Stimulated activated CD4-positive, alpha-beta T cell treated with anti-CD3 and anti-CD28 coated beads, Interleukin-12 subunit alpha, Interleukin-12 subunit beta, amount 100 ng/mL, for 48 hours (primary cell): ENCODE results near the gene PROSER2.

Experiments
- DNase-seq, 3 donors: peaks; one replicate each; pipeline ENCODE4 v3.0.0-alpha.2; 2020; ENCODE audit warnings: low read depth in 2 of 3, low spot score in 1 of 3

PROSER2 gene

GRCh38 chr10:11906714-11907113, 83.6 kb downstream of the PROSER2 start:
- no peak for DNase-seq

GRCh38 chr10:11907914-11908313, 84.8 kb downstream of the PROSER2 start:
- DNase-seq, result no peak

- no peak for DNase-seq
These were observed 85.4 kb downstream of the PROSER2 start for GRCh38 chr10:11908536-11908935.

- no peak for DNase-seq
These were observed 85.8 kb downstream of the PROSER2 start for GRCh38 chr10:11908991-11909390.

- DNase-seq, result no peak
These were observed 86.5 kb downstream of the PROSER2 start for GRCh38 chr10:11909618-11910017.

- DNase-seq, result no peak
These were observed 86.9 kb downstream of the PROSER2 start for GRCh38 chr10:11910102-11910501.

GRCh38 chr10:11913079-11913641, 90.0 kb downstream of the PROSER2 start:
- DNase-seq, result no peak

- no peak for DNase-seq
These were observed 95.2 kb downstream of the PROSER2 start for GRCh38 chr10:11918384-11918783.

- no peak for DNase-seq
These were observed 96.1 kb downstream of the PROSER2 start for GRCh38 chr10:11919271-11919670.
